Measurements from ENCODE around the gene KIFC3. TPM values are rescaled to one million over a fixed set of nuclear protein-coding genes. Genes with fewer than 3 reads are reported as not detected.

KIFC3 gene
- total RNA-seq, 6 experiments from 2014 or later = 51.8 to 81.5 (median 72.7) TPM

GRCh38 chr16:57752581-57753447, 49.5 kb downstream of the KIFC3 start:
- TF ChIP-seq, protein P1, sequence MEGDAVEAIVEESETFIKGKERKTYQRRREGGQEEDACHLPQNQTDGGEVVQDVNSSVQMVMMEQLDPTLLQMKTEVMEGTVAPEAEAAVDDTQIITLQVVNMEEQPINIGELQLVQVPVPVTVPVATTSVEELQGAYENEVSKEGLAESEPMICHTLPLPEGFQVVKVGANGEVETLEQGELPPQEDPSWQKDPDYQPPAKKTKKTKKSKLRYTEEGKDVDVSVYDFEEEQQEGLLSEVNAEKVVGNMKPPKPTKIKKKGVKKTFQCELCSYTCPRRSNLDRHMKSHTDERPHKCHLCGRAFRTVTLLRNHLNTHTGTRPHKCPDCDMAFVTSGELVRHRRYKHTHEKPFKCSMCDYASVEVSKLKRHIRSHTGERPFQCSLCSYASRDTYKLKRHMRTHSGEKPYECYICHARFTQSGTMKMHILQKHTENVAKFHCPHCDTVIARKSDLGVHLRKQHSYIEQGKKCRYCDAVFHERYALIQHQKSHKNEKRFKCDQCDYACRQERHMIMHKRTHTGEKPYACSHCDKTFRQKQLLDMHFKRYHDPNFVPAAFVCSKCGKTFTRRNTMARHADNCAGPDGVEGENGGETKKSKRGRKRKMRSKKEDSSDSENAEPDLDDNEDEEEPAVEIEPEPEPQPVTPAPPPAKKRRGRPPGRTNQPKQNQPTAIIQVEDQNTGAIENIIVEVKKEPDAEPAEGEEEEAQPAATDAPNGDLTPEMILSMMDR (IDR thresholded peaks at IDR 0.05) = no peak
- no peaks in the 10 kb centered on the region for H3K9me3 Mint-ChIP-seq
- H3K4me3 Mint-ChIP-seq = no peak overlapping the region
- no peak for DNase-seq
- H3K27ac Mint-ChIP-seq = no peak overlapping the region
- H3K36me3 Mint-ChIP-seq (ENCODE audit: low read depth) = no peaks in the 10 kb centered on the region; the same call in 1 of the 2 replicates
- peaks cover 6% of the 10 kb centered on the region for H3K27me3 Mint-ChIP-seq (ENCODE audit: insufficient read depth)
- no peaks in the 10 kb centered on the region for H3K4me1 Mint-ChIP-seq (ENCODE audit: low read depth)

GRCh38 chr16:57752203-57752580, 50.1 kb downstream of the KIFC3 start:
- DNase-seq = no peak
- Mint-ChIP-seq H3K4me1 (ENCODE audit: low read depth) (no peaks in the 10 kb centered on the region), H3K36me3 (ENCODE audit: low read depth) (no peaks in the 10 kb centered on the region; the same call in 1 of the 2 replicates), H3K27ac (no peak overlapping the region), H3K9me3 (no peaks in the 10 kb centered on the region), H3K4me3 (no peak overlapping the region), H3K27me3 (ENCODE audit: insufficient read depth) (peaks cover 6% of the 10 kb centered on the region)
- TF ChIP-seq, protein P1 (IDR thresholded peaks at IDR 0.05) = no peak

DNA sequence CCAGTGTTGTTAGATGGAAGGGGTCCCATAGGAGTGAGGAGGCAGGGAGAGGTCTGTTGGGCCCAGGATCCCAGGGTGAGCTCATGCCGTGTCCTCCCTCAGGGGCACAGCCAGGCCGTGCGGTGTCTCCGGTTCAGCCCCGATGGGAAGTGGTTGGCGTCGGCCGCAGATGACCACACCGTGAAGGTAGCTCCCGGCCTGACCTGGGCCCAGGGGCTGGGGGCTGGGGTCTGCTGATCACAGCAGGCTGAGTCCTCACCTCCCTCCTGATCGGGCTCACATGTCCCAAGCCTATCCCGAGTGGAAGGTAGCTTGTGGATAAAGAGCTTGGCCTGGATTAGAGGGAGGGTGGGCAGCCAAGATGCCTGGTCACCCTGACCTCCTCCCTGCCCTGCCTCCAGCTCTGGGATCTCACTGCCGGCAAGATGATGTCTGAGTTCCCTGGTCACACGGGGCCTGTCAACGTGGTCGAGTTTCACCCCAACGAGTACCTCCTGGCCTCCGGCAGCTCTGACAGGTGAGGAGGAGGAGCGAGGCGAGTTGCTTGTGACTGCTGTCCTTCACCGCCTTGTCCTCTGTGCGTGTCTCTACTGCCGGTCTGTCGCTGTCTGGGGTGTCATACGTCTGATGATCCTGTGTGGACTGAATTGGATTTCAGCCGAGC, 50.6 kb downstream of the KIFC3 start:
- no peaks in the 10 kb centered on the region for H3K4me1 Mint-ChIP-seq (ENCODE audit: low read depth)
- no peaks in the 10 kb centered on the region for H3K9me3 Mint-ChIP-seq
- H3K36me3 Mint-ChIP-seq (ENCODE audit: low read depth) = no peaks in the 10 kb centered on the region; the same call in 1 of the 2 replicates
- DNase-seq = no peak
- H3K27ac Mint-ChIP-seq = no peak overlapping the region
- TF ChIP-seq, protein P1 (IDR thresholded peaks at IDR 0.05) = no peak
- peaks cover 6% of the 10 kb centered on the region for H3K27me3 Mint-ChIP-seq (ENCODE audit: insufficient read depth)
- no peak overlapping the region for H3K4me3 Mint-ChIP-seq

DNA sequence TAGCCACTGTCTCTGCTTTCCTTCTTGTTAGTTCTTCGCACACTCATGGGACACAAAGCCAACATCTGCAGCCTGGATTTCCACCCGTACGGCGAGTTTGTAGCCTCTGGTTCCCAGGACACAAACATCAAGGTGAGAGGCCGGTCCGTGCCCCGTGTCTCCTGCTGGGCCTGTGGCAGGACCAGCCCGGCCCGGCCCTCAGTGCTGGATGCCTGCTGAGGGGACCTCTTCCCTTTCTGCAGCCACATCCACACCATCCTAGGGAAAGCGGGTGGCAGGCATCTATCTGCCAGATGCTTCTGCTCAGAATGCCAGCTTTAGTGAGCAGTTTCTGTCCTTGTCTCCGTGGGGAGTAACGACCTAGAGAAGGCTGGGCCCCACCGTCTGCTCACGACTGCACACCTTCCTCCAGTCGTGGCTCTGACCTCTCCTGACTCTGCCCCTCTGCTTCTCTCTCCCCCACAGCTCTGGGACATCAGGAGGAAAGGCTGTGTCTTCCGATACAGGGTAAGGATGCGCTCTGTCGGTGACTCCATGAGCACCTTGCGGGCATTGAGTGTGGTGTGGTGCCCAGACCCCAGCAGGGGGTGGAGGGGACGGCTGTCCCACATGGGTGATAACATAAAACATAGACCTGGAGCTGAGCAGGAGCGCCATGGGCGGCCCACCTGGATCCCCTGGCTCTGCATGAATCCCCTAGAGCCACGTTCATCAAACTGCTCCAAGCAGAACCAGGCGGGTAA, 51.3 kb downstream of the KIFC3 start:
- no peak overlapping the region for H3K27ac Mint-ChIP-seq
- no peaks in the 10 kb centered on the region for H3K9me3 Mint-ChIP-seq
- TF ChIP-seq, protein P1 (IDR thresholded peaks at IDR 0.05) = no peak
- H3K36me3 Mint-ChIP-seq (ENCODE audit: low read depth) = no peaks in the 10 kb centered on the region; the same call in 1 of the 2 replicates
- no peak for DNase-seq
- H3K4me1 Mint-ChIP-seq (ENCODE audit: low read depth) = no peaks in the 10 kb centered on the region
- H3K27me3 Mint-ChIP-seq (ENCODE audit: insufficient read depth) = peaks cover 6% of the 10 kb centered on the region
- H3K4me3 Mint-ChIP-seq = no peak overlapping the region

- Mint-ChIP-seq H3K4me3 (no peak overlapping the region), H3K27me3 (ENCODE audit: insufficient read depth) (peaks cover 6% of the 10 kb centered on the region), H3K4me1 (ENCODE audit: low read depth) (no peaks in the 10 kb centered on the region), H3K27ac (no peak overlapping the region), H3K9me3 (no peaks in the 10 kb centered on the region), H3K36me3 (ENCODE audit: low read depth) (no peaks in the 10 kb centered on the region; the same call in 1 of the 2 replicates)
- no peak for DNase-seq
- TF ChIP-seq, protein P1 (IDR thresholded peaks at IDR 0.05) = no peak
Measured at GRCh38 chr16:57749856-57750452, 52.3 kb downstream of the KIFC3 start.

All from HFFc6 (cell line).